IMR-90 (cell line): ENCODE measurements around the gene ADAMTS18. TPM values are rescaled to one million over a fixed set of nuclear protein-coding genes. Genes with fewer than 3 reads are reported as not detected.
"Not testable (repeated sequence)": the region's sequence is repeated elsewhere in the genome, so short reads cannot be mapped to it uniquely, and the experiment has no call there.

Experiments used
- ATAC-seq: fragments of 200-7000 bp; cut with Tn5 transposase; 2 replicates; pipeline ENCODE4 v1.9.1; 2020; ENCODE audit warnings: low read depth, mild to moderate bottlenecking, moderate library complexity
- BruUV-seq: library from RNA; stranded (reverse); fragments of 400-500 nt; replicated peaks from 2 replicates; lab custom pipeline; 2021; lab: Mats Ljungman, UMichigan
- CTCF ChIA-PET: fragments of 300-600 bp; formaldehyde crosslinking; extraction: SDS; loops from one replicate; lab custom pipeline; 2021; ENCODE audit warnings: antibody characterized with exemption; lab: Yijun Ruan, JAX
- POLR2A ChIA-PET: fragments of 300-600 bp; sonication (Branson Sonifier 250); formaldehyde crosslinking; loops from one replicate; lab custom pipeline; 2022; ENCODE audit warnings: antibody characterized with exemption; ENCODE audit not compliant: unreplicated experiment; lab: Charles Lee
- DNase-seq: peaks from one replicate; pipeline ENCODE4 v3.0.0; 2013
- H2AFZ ChIP-seq: replicated peaks from 2 replicates; pipeline ENCODE3; 2013; ENCODE audit warnings: low read length, mild to moderate bottlenecking; ENCODE audit not compliant: poor library complexity
- H2AK5ac ChIP-seq: 2 replicates; pipeline ENCODE4 v1.6.1; 2013; ENCODE audit warnings: low read depth, low read length, inconsistent platforms
- H2AK9ac ChIP-seq: replicated peaks from 2 replicates; pipeline ENCODE3; 2013; ENCODE audit warnings: mild to moderate bottlenecking, low read depth, low read length, moderate library complexity; ENCODE audit not compliant: poor library complexity
- H2BK120ac ChIP-seq: 2 replicates; pipeline ENCODE4 v1.6.1; 2013; ENCODE audit warnings: low read depth, low read length, inconsistent platforms
- H2BK15ac ChIP-seq: 3 replicates; pipeline ENCODE4 v1.6.1; 2013; ENCODE audit warnings: low read depth, low read length, inconsistent platforms
- H2BK20ac ChIP-seq: 2 replicates; pipeline ENCODE4 v1.6.1; 2013; ENCODE audit warnings: low read depth, mild to moderate bottlenecking, inconsistent platforms, low read length, moderate library complexity
- H2BK5ac ChIP-seq: 2 replicates; pipeline ENCODE4 v1.6.1; 2013; ENCODE audit warnings: mild to moderate bottlenecking, low read depth, low read length, inconsistent platforms; ENCODE audit not compliant: poor library complexity, severe bottlenecking
- H3K14ac ChIP-seq: replicated peaks from 2 replicates; pipeline ENCODE4 v1.6.1; 2013; ENCODE audit warnings: low read depth, low read length, inconsistent platforms
- H3K18ac ChIP-seq: 2 replicates; pipeline ENCODE4 v1.6.1; 2013; ENCODE audit warnings: low read depth, low read length, control low read depth
- H3K23ac ChIP-seq: 2 replicates; pipeline ENCODE4 v1.6.1; 2013; ENCODE audit warnings: low read depth, low read length, inconsistent platforms
- H3K27ac ChIP-seq: 2 replicates; pipeline ENCODE4 v1.5.1; 2013; ENCODE audit warnings: mild to moderate bottlenecking, control low read depth, low read length; ENCODE audit not compliant: insufficient read depth
- H3K27me3 ChIP-seq: 2 replicates; pipeline ENCODE4 v1.6.1; 2013; ENCODE audit warnings: low read length; ENCODE audit not compliant: control insufficient read depth, insufficient read depth
- H3K36me3 ChIP-seq: 2 replicates; pipeline ENCODE4 v1.6.1; 2013; ENCODE audit warnings: low read length, mixed read lengths; ENCODE audit not compliant: control insufficient read depth, insufficient read depth
- H3K4ac ChIP-seq: 2 replicates; pipeline ENCODE4 v1.6.1; 2013; ENCODE audit warnings: low read depth, low read length, inconsistent platforms
- H3K4me1 ChIP-seq: 2 replicates; pipeline ENCODE4 v1.6.1; 2013; ENCODE audit warnings: low read length, mixed read lengths; ENCODE audit not compliant: control insufficient read depth, insufficient read depth
- H3K4me2 ChIP-seq: 2 replicates; pipeline ENCODE4 v1.6.1; 2013; ENCODE audit warnings: low read depth, mild to moderate bottlenecking, control low read depth, low read length, moderate library complexity
- H3K4me3 ChIP-seq: 2 replicates; pipeline ENCODE4 v1.5.1; 2013; ENCODE audit warnings: low read depth, mild to moderate bottlenecking, control low read depth, low read length, moderate library complexity; ENCODE audit not compliant: insufficient read depth
- H3K56ac ChIP-seq: 2 replicates; pipeline ENCODE4 v1.6.1; 2013; ENCODE audit warnings: low read length, inconsistent platforms; ENCODE audit not compliant: insufficient read depth; ENCODE audit errors: extremely low read depth
- H3K79me1 ChIP-seq, 2 experiments: 2 replicates each; pipeline ENCODE4 v1.6.1; 2013; ENCODE audit warnings: low read length in 2 of 2, inconsistent platforms in 1 of 2, low read depth in 1 of 2
- H3K9ac ChIP-seq: 2 replicates; pipeline ENCODE4 v1.6.1; 2013; ENCODE audit warnings: low read depth, low read length, control low read depth
- H3K9me1 ChIP-seq: 2 replicates; pipeline ENCODE4 v1.6.1; 2013; ENCODE audit warnings: low read length, inconsistent platforms; ENCODE audit not compliant: insufficient read depth
- H3K9me3 ChIP-seq: 2 replicates; pipeline ENCODE4 v1.6.1; 2013; ENCODE audit warnings: low read length; ENCODE audit not compliant: control insufficient read depth, insufficient read depth
- H4K20me1 ChIP-seq: 2 replicates; pipeline ENCODE4 v1.6.1; 2013; ENCODE audit warnings: low read length, inconsistent platforms; ENCODE audit not compliant: insufficient read depth
- H4K5ac ChIP-seq: 2 replicates; pipeline ENCODE4 v1.6.1; 2013; ENCODE audit warnings: mild to moderate bottlenecking, low read depth, low read length, control low read depth
- H4K8ac ChIP-seq, 2 experiments: 2 replicates each; pipeline ENCODE4 v1.6.1; 2013; ENCODE audit warnings: low read depth in 2 of 2, low read length in 2 of 2, control low read depth in 1 of 2, inconsistent platforms in 1 of 2
- H4K91ac ChIP-seq: 2 replicates; pipeline ENCODE4 v1.6.1; 2013; ENCODE audit warnings: low read depth, low read length, inconsistent platforms; ENCODE audit not compliant: insufficient read depth
- WGBS, 2 experiments: methylation state at CpG; one replicate each; pipeline versions ENCODE4 v1.1.5 to v1.1.7; 2013; ENCODE audit warnings: missing lambda C conversion rate in 2 of 2; ENCODE audit not compliant: insufficient read length in 1 of 2; ENCODE audit errors: extremely low coverage in 2 of 2; 5-methylcytosine and 5-hydroxymethylcytosine counted together
- dilution Hi-C: fragments of 300-500 bp; cut with HindIII; formaldehyde crosslinking; loops from one replicate; pipeline ENCODE4 v1.14.3; 2018; ENCODE audit warnings: low sequenced_read_pairs; ENCODE audit not compliant: unreplicated experiment
- in situ Hi-C: fragments of 300-500 bp; cut with MboI; formaldehyde crosslinking; loops from 3 replicates; pipeline ENCODE4 v1.14.3; 2019; ENCODE audit warnings: low sequenced_read_pairs, inconsistent platforms, mixed read lengths
- intact Hi-C: fragments of 100-400 bp; cut with micrococcal nuclease; formaldehyde crosslinking; loops from 2 replicates; pipeline ENCODE4 v1.10.0; 2022
- polyA plus RNA-seq, 3 experiments: library from polyadenylated mRNA; depleted of rRNA; stranded (reverse); fragments of >200 nt; gene quantifications; 2 replicates each; pipeline ENCODE4 v1.2.3, GENCODE V29; 2012; ENCODE audit warnings: low replicate concordance in 1 of 3
- total RNA-seq: library from RNA; depleted of rRNA; stranded (reverse); fragments of >200 nt; gene quantifications from 2 replicates; pipeline ENCODE4 v1.2.3, GENCODE V29; 2012

Gene ADAMTS18
- total and polyA plus RNA-seq, 2 of the 4 experiments (the other 2 are of a cell fraction), result not detected

GRCh38 chr16:77275303-77275702 is 159.5 kb downstream of the ADAMTS18 start:
- dilution Hi-C loops, H2BK5ac ChIP-seq, in situ Hi-C loops, H4K20me1 ChIP-seq, H3K4ac ChIP-seq, H2AK9ac ChIP-seq, H3K27ac ChIP-seq, H3K14ac ChIP-seq, H3K27me3 ChIP-seq, H3K23ac ChIP-seq, H2BK20ac ChIP-seq, H3K4me1 ChIP-seq, intact Hi-C loops, BruUV-seq, H3K56ac ChIP-seq, H4K91ac ChIP-seq, H3K4me2 ChIP-seq, H4K5ac ChIP-seq, H2BK15ac ChIP-seq, H3K36me3 ChIP-seq, H2BK120ac ChIP-seq, H3K9me3 ChIP-seq, H3K9ac ChIP-seq, H3K4me3 ChIP-seq, H3K9me1 ChIP-seq, DNase-seq, H2AFZ ChIP-seq, ATAC-seq, H2AK5ac ChIP-seq, H4K8ac ChIP-seq, H3K79me1 ChIP-seq, H3K18ac ChIP-seq, CTCF ChIA-PET, POLR2A ChIA-PET: not testable (repeated sequence)
- no CpG with 5 or more reads among the region's 2 CpGs for WGBS, 2 experiments
